Keratinocyte (primary cell): Measurements from ENCODE around the gene MTM1. TPM values are rescaled to one million over a fixed set of nuclear protein-coding genes. Genes with fewer than 3 reads are reported as not detected.

Experiments
- DNase-seq: peaks from one replicate; pipeline ENCODE4 v3.0.0-alpha.2; 2011; ENCODE audit warnings: low read depth, missing footprints, low spot score
- FAIRE-seq: peaks from 2 replicates; lab custom pipeline; 2011; peaks lifted over from hg19 to GRCh38; lab: Jason Lieb, UNC
- H2AFZ ChIP-seq: 2 replicates; pipeline ENCODE4 v1.6.0; 2012; ENCODE audit warnings: low read length, control low read depth, inconsistent platforms; ENCODE audit not compliant: control insufficient read depth
- H3K27ac ChIP-seq: 2 replicates; pipeline ENCODE4 v1.5.1; 2011; ENCODE audit warnings: low read length; ENCODE audit not compliant: control insufficient read depth, insufficient read depth
- H3K27me3 ChIP-seq: 3 replicates; pipeline ENCODE4 v1.6.0; 2011; ENCODE audit warnings: low read length; ENCODE audit not compliant: control insufficient read depth, insufficient read depth; ENCODE audit errors: extremely low read depth
- H3K36me3 ChIP-seq, 2 experiments: 2 replicates in 1 of 2; 3 replicates in 1 of 2; pipeline ENCODE4 v1.5.1; 2011; ENCODE audit warnings: low read length in 2 of 2, mild to moderate bottlenecking in 1 of 2; ENCODE audit not compliant: control insufficient read depth in 2 of 2, insufficient read depth in 2 of 2; ENCODE audit errors: extremely low read depth in 1 of 2
- H3K4me1 ChIP-seq: 3 replicates; pipeline ENCODE4 v1.5.1; 2011; ENCODE audit warnings: low read length; ENCODE audit not compliant: control insufficient read depth, insufficient read depth; ENCODE audit errors: extremely low read depth
- H3K4me2 ChIP-seq: 3 replicates; pipeline ENCODE4 v1.6.0; 2011; ENCODE audit warnings: low read depth, low read length; ENCODE audit not compliant: control insufficient read depth, insufficient read depth; ENCODE audit errors: extremely low read depth
- H3K4me3 ChIP-seq, 3 experiments: fragments of 200-600 bp in 1 of 3; sonication (generic) in 1 of 3; 2 replicates in 2 of 3; 3 replicates in 1 of 3; pipeline ENCODE4 v1.5.1; 2011 to 2016; ENCODE audit warnings: low read length in 3 of 3, mild to moderate bottlenecking in 3 of 3, control low read depth in 2 of 3, inconsistent platforms in 1 of 3, low read depth in 1 of 3, mixed read lengths in 1 of 3, mixed run types in 1 of 3, moderate library complexity in 1 of 3; ENCODE audit not compliant: control insufficient read depth in 2 of 3, insufficient read depth in 2 of 3; ENCODE audit errors: extremely low read depth in 1 of 3
- H3K79me2 ChIP-seq: 2 replicates; pipeline ENCODE4 v1.6.0; 2012; ENCODE audit warnings: low read length; ENCODE audit not compliant: control insufficient read depth, insufficient read depth
- H3K9ac ChIP-seq: 3 replicates; pipeline ENCODE4 v1.6.0; 2011; ENCODE audit warnings: low read length; ENCODE audit not compliant: control insufficient read depth, insufficient read depth; ENCODE audit errors: extremely low read depth
- H3K9me1 ChIP-seq: 3 replicates; pipeline ENCODE4 v1.6.0; 2011; ENCODE audit warnings: low read length; ENCODE audit not compliant: control insufficient read depth, insufficient read depth; ENCODE audit errors: extremely low read depth
- H3K9me3 ChIP-seq: 2 replicates; pipeline ENCODE4 v1.5.1; 2012; ENCODE audit warnings: low read depth, low read length; ENCODE audit not compliant: control insufficient read depth
- H4K20me1 ChIP-seq: 3 replicates; pipeline ENCODE4 v1.6.0; 2011; ENCODE audit warnings: low read length; ENCODE audit not compliant: control insufficient read depth, insufficient read depth; ENCODE audit errors: extremely low read depth
- CTCF ChIP-seq, 3 experiments: IDR thresholded peaks in 1 of 3; conservative IDR thresholded peaks in 1 of 3; optimal IDR thresholded peaks in 1 of 3; 2 replicates in 2 of 3; 3 replicates in 1 of 3; pipeline versions ENCODE3 to v1.5.1; 2011; ENCODE audit warnings: low read length in 3 of 3, mild to moderate bottlenecking in 3 of 3, moderate library complexity in 2 of 3, control low read depth in 1 of 3, inconsistent platforms in 1 of 3; ENCODE audit not compliant: insufficient read depth in 2 of 3; ENCODE audit errors: extremely low read depth in 1 of 3
- EZH2 ChIP-seq: IDR thresholded peaks from one replicate; pipeline ENCODE4 v1.6.1; 2012; ENCODE audit warnings: inconsistent platforms, mild to moderate bottlenecking, low read length, moderate library complexity
- dilution Hi-C: fragments of 300-500 bp; cut with MboI; formaldehyde crosslinking; loops from one replicate; pipeline ENCODE4 v1.7.0; 2020; ENCODE audit warnings: low sequenced_read_pairs; ENCODE audit not compliant: extremely low pct_ligation_motif_present
- polyA plus RNA-seq, 5 experiments: library from polyadenylated mRNA; depleted of rRNA in 3 of 5; stranded (reverse) in 3 of 5; stranded (forward) in 1 of 5; unstranded in 1 of 5; fragments of >200 nt; gene quantifications; 1 replicate in 1 of 5; 2 replicates in 3 of 5; 3 replicates in 1 of 5; pipeline versions ENCODE4 v1.2.1 to v1.2.3, GENCODE V29; 2011 to 2012; ENCODE audit warnings: missing spikeins in 2 of 5, low read depth in 1 of 5, low replicate concordance in 1 of 5

MTM1 gene
- polyA plus RNA-seq, 1 donor (not counting 4 experiments of a cell fraction or from before 2014, with no cell fraction given) = 13.9 TPM

- Histone ChIP-seq H3K79me2 (no peaks in the 10 kb centered on the region), H4K20me1 (no peaks in the 10 kb centered on the region), H3K9me1 (no peaks in the 10 kb centered on the region), H3K9ac (no peak overlapping the region), H2AFZ (no peak overlapping the region), H3K9me3 (peaks cover 10% of the 10 kb centered on the region), H3K4me2 (no peak overlapping the region), H3K27me3 (no peaks in the 10 kb centered on the region), H3K36me3 (no peaks in the 10 kb centered on the region), H3K27ac (no peak overlapping the region), H3K4me1 (no peaks in the 10 kb centered on the region), H3K4me3 (no peak overlapping the region)
- FAIRE-seq (no peak), DNase-seq (no peak)
- dilution Hi-C loops = no loop called here
- TF ChIP-seq CTCF (optimal IDR thresholded peaks at IDR 0.05 in 1 of 3, IDR thresholded peaks at IDR 0.05 in 1 of 3, conservative IDR thresholded peaks at IDR 0.05 in 1 of 3; ENCODE audit: extremely low read depth in 1 of 3, insufficient read depth in 2 of 3, low read length in 3 of 3) = no peak
- TF ChIP-seq EZH2 = no peak
These were observed 34.6 kb upstream of the MTM1 start for GRCh38 chrX:150533863-150534262.

DNA sequence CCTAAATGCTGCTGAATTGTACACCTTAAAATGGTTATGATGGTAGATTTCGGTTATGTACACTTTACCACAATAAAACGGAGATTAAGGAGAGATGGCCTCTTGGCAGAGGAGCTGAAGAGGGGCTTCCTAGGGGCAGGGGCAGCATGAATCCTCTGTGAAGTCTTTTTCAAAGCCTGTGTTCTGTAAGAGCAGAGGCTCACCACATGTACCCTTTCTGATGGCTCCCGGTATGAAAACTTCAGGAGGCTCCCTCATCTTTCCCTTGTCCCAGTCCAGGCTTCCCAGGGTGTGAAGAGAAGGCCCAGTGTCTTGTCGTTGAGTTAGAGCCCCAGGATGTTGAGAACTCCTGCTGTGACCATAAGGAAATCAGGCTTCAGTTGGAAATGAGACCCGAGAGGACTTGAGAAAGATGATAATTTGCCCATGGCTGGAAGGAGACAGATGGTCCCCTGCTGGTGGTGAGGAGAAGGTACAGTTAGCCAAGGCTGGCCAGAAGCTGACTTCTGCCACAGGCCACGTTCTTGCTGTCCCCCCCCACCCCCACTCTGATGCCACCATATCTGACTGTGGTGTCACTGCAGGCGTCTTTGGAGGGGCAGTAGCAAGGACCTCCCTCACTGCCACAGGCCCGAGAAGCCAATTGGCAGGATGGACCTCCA lies 31.8 kb upstream of the MTM1 start:
- H3K9me1 ChIP-seq = no peaks in the 10 kb centered on the region
- H3K79me2 ChIP-seq = no peaks in the 10 kb centered on the region
- H4K20me1 ChIP-seq = no peaks in the 10 kb centered on the region
- H3K9me3 ChIP-seq = peaks cover 10% of the 10 kb centered on the region
- H3K9ac ChIP-seq = no peak overlapping the region
- no peak overlapping the region for H3K4me2 ChIP-seq
- H3K27ac ChIP-seq = no peak overlapping the region
- dilution Hi-C loops = no loop called here
- no peak overlapping the region for H3K4me3 ChIP-seq
- no peaks in the 10 kb centered on the region for H3K27me3 ChIP-seq
- H3K36me3 ChIP-seq = no peaks in the 10 kb centered on the region
- no peak overlapping the region for H2AFZ ChIP-seq
- DNase-seq (no peak), FAIRE-seq (no peak)
- TF ChIP-seq EZH2 = no peak
- TF ChIP-seq CTCF (optimal IDR thresholded peaks at IDR 0.05 in 1 of 3, IDR thresholded peaks at IDR 0.05 in 1 of 3, conservative IDR thresholded peaks at IDR 0.05 in 1 of 3; ENCODE audit: extremely low read depth in 1 of 3, insufficient read depth in 2 of 3, low read length in 3 of 3) = no peak
- H3K4me1 ChIP-seq = no peaks in the 10 kb centered on the region
